NCI-H146 treated with DMSO at 0.1 percent for 48 hours (cell line): ENCODE results near the gene DSCAML1.

Experiments
- DNase-seq: peaks from one replicate; lab custom pipeline; 2025; ENCODE audit not compliant: unreplicated experiment; lab: John Stamatoyannopoulos, UW

Gene DSCAML1

GRCh38 chr11:117505285-117505970, 291.6 kb downstream of the DSCAML1 start:
- peak; percentile 51 for DNase-seq

GRCh38 chr11:117502779-117503100, 294.3 kb downstream of the DSCAML1 start:
- no peak for DNase-seq

GRCh38 chr11:117502015-117502778, 294.8 kb downstream of the DSCAML1 start:
- no peak for DNase-seq

- peak; percentile 94 for DNase-seq
These were observed 295.6 kb downstream of the DSCAML1 start for GRCh38 chr11:117501237-117501898.

GRCh38 chr11:117498791-117499190, 298.2 kb downstream of the DSCAML1 start:
- DNase-seq, result peak; percentile 17

GRCh38 chr11:117497206-117497951, 299.6 kb downstream of the DSCAML1 start:
- DNase-seq, result no peak

- DNase-seq, result no peak
These were observed 301.7 kb downstream of the DSCAML1 start for GRCh38 chr11:117495357-117495756.

- DNase-seq, result no peak
These were observed 304.3 kb downstream of the DSCAML1 start for GRCh38 chr11:117492578-117493251.

GRCh38 chr11:117490911-117491310, 306.1 kb downstream of the DSCAML1 start:
- DNase-seq, result no peak

- no peak for DNase-seq
These were observed 306.9 kb downstream of the DSCAML1 start for GRCh38 chr11:117489999-117490679.

GRCh38 chr11:117488996-117489952, 307.7 kb downstream of the DSCAML1 start:
- no peak for DNase-seq

GRCh38 chr11:117486059-117486458, 311.0 kb downstream of the DSCAML1 start:
- DNase-seq, result no peak

- DNase-seq, result no peak
These were observed 312.9 kb downstream of the DSCAML1 start for GRCh38 chr11:117484156-117484555.

GRCh38 chr11:117483372-117483771, 313.6 kb downstream of the DSCAML1 start:
- DNase-seq, result no peak

- no peak for DNase-seq
These were observed 314.1 kb downstream of the DSCAML1 start for GRCh38 chr11:117482881-117483280.

- DNase-seq, result no peak
These were observed 315.1 kb downstream of the DSCAML1 start for GRCh38 chr11:117481885-117482284.

- DNase-seq, result no peak
These were observed 316.0 kb downstream of the DSCAML1 start for GRCh38 chr11:117481036-117481435.

- DNase-seq, result no peak
These were observed 316.8 kb downstream of the DSCAML1 start for GRCh38 chr11:117480221-117480620.

- DNase-seq, result peak; percentile 17
These were observed 317.6 kb downstream of the DSCAML1 start for GRCh38 chr11:117479372-117479771.
